22Rv1 (cell line): ENCODE results near the gene SFXN3.

Source experiments
- H3K27ac ChIP-seq: fragments of 450-650 bp; 2 replicates; pipeline ENCODE4 v1.5.1; 2017
- CTCF ChIP-seq: fragments of 450-650 bp; IDR thresholded peaks from 2 replicates; pipeline ENCODE4 v1.5.1; 2017; ENCODE audit warnings: mild to moderate bottlenecking
- ZFX ChIP-seq: fragments of 450-650 bp; IDR thresholded peaks from 2 replicates; pipeline ENCODE4 v1.6.1; 2017; ENCODE audit warnings: antibody characterized with exemption, borderline replicate concordance

Gene SFXN3

GRCh38 chr10:101011517-101012423 is 19.3 kb upstream of the SFXN3 start:
- H3K27ac ChIP-seq, result no peak overlapping the region
- TF ChIP-seq CTCF, result peak; percentile 12; the same call in 1 of the 2 replicates
- no peak for TF ChIP-seq ZFX

GRCh38 chr10:101012525-101013364 is 18.3 kb upstream of the SFXN3 start:
- H3K27ac ChIP-seq, result no peak overlapping the region

DNA sequence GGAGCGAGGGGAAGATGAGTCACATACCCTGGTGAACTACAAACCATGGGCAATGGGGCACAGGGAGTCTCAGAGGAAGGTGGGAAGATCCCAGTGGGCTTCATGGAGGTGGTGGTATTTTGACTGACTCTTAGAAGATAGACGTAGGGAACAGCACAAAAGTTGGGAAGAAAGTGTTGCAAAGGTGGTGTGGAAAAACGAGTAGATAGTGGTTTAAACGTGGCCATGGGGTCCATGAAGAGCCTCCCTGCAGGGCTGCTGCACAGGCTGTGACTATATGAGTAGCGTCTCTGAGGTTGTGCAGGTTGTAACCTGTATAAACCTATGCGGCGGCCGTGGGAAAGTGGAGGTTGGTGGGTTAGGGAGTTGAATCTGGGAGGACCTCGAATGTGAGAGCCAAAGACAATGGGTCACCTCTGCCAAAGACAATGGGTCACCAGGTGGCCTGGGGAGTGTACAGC is 17.6 kb upstream of the SFXN3 start:
- no peak overlapping the region for H3K27ac ChIP-seq
- no peak for TF ChIP-seq ZFX
- TF ChIP-seq CTCF, result no peak

More at GRCh38 chr10:101012525-101013364, 18.3 kb upstream of the SFXN3 start:
- TF ChIP-seq CTCF (peak; percentile 98), ZFX (no peak)

DNA sequence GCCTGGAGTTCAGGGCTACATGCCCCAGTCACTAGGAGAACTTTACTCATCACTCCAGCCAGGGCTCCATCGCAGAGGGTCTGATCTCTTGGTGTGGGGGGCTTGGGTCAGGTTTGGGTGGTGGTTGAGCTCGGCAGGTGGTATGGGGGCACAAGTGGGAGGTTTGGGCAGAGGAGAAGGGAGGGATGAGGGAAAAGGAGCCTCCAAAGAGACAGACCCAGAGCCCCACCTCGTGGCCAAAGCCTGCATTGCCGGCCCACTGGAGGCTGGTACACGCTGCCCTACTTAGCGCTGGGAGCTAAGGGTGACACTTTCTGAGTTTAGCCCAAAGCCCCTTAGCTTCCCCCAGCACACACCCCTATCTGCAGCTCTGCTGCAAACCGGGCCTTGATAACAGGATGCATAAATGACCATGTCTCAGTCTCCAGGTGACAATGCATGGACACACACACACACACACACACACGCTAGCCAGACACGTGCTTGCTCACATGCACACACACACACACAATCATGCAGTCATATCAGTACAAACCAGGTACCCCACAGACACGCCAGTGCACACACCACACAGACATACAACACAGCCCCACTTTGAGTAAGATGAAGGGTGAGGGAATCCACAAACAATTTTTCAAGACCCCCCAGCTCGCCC is 16.7 kb upstream of the SFXN3 start:
- no peak for TF ChIP-seq ZFX
- TF ChIP-seq CTCF, result peak; percentile 86
- H3K27ac ChIP-seq, result no peak overlapping the region

DNA sequence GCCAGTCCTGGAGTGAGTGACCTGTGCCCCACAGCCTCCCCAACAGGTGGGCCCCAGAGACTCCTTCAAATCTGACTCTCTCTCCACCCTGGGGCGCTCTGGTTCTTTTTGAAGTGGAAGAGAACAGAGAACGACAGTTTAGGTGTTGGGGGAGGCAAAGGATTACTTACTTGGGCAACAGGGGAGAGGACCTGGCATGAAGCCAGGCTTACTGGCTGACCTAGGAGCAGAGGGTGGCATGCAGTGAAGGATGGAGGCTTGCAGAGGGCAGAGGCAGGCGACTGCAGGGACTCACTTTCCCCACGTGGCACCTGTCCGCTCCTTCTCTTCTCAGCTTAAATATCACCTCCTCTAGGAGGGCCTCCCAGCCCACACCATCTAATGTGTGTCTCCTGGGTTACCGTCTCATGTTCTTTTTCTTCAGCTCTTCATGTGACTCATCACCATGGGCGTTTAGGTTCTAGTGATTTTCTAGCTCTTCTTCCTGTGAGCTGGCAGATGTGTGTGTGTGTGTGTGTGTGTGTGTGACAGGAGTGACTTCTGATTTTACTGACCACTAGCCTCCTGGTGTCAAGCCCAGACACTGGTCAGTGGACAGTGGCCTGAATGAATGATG is 16.0 kb upstream of the SFXN3 start:
- TF ChIP-seq ZFX, result no peak
- no peak for TF ChIP-seq CTCF
- no peak overlapping the region for H3K27ac ChIP-seq

DNA sequence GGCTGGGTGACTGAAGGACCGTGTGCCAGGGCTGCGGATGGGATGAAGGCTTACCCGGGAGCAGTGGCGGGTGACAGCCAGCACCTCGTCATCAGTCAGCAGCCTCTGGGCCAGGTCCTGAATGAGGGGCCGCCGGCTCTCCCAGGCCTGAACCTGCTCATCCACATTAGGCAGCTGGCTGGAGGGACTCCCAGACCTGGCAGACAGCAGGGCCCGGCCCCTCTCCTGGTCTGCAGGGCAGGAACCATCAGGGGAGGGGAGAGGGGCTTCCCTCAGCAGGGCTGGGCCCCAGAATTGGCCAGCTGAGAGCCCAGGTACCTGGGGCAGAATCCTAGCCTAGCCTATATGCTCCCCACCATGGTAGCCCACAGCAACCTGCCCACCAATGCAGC is 15.5 kb upstream of the SFXN3 start:
- no peak for TF ChIP-seq CTCF
- TF ChIP-seq ZFX, result no peak
- H3K27ac ChIP-seq, result no peak overlapping the region
